Stimulated activated CD4-positive, alpha-beta T cell treated with anti-CD3 and anti-CD28 coated beads, Interleukin-1b, Interleukin-23, amount 100 ng/mL, for 4 hours (primary cell): ENCODE results near the gene L1TD1.
"Not testable (repeated sequence)": the region's sequence is repeated elsewhere in the genome, so short reads cannot be mapped to it uniquely, and the experiment has no call there.

Source experiments
- DNase-seq, 2 donors: peaks; one replicate each; pipeline ENCODE4 v3.0.0-alpha.2; 2020; ENCODE audit warnings: low read depth in 2 of 2

Gene L1TD1

GRCh38 chr1:62198781-62199125 is 4.1 kb downstream of the L1TD1 start:
- no peak for DNase-seq

- no peak for DNase-seq
Measured at GRCh38 chr1:62207187-62207586, 12.5 kb downstream of the L1TD1 start.

GRCh38 chr1:62208087-62208486 is 13.4 kb downstream of the L1TD1 start:
- DNase-seq: no peak

GRCh38 chr1:62208970-62209369 is 14.3 kb downstream of the L1TD1 start:
- no peak for DNase-seq

GRCh38 chr1:62209931-62210595 is 15.4 kb downstream of the L1TD1 start:
- DNase-seq: no peak

GRCh38 chr1:62210960-62211359 is 16.3 kb downstream of the L1TD1 start:
- no peak for DNase-seq

- DNase-seq: no peak
Measured at GRCh38 chr1:62212411-62212810, 17.8 kb downstream of the L1TD1 start.

GRCh38 chr1:62213075-62213914 is 18.6 kb downstream of the L1TD1 start:
- no peak for DNase-seq

- DNase-seq: no peak
Measured at GRCh38 chr1:62218604-62219003, 24.0 kb downstream of the L1TD1 start.

GRCh38 chr1:62220456-62220855 is 25.8 kb downstream of the L1TD1 start:
- not testable (repeated sequence) for DNase-seq

GRCh38 chr1:62221171-62221570 is 26.5 kb downstream of the L1TD1 start:
- no peak for DNase-seq

- DNase-seq: no peak
Measured at GRCh38 chr1:62222321-62222720, 27.7 kb downstream of the L1TD1 start.

- no peak for DNase-seq
Measured at GRCh38 chr1:62224182-62224581, 29.5 kb downstream of the L1TD1 start.

- no peak for DNase-seq
Measured at GRCh38 chr1:62227496-62227895, 32.8 kb downstream of the L1TD1 start.

- DNase-seq: no peak
Measured at GRCh38 chr1:62228136-62228882, 33.7 kb downstream of the L1TD1 start.

GRCh38 chr1:62228883-62229187 is 34.2 kb downstream of the L1TD1 start:
- no peak for DNase-seq

GRCh38 chr1:62229468-62229867 is 34.8 kb downstream of the L1TD1 start:
- no peak for DNase-seq

GRCh38 chr1:62229932-62230331 is 35.3 kb downstream of the L1TD1 start:
- no peak for DNase-seq

- DNase-seq: no peak
Measured at GRCh38 chr1:62230718-62231117, 36.1 kb downstream of the L1TD1 start.

GRCh38 chr1:62232871-62233278 is 38.2 kb downstream of the L1TD1 start:
- DNase-seq: no peak

GRCh38 chr1:62233926-62234450 is 39.3 kb downstream of the L1TD1 start:
- DNase-seq: no peak

- no peak for DNase-seq
Measured at GRCh38 chr1:62234688-62235087, 40.0 kb downstream of the L1TD1 start.

- DNase-seq: no peak
Measured at GRCh38 chr1:62235576-62235975, 40.9 kb downstream of the L1TD1 start.
